DOHH2 (cell line): ENCODE results near the gene GPC6.

Experiments
- EZH2phosphoT487 ChIP-seq: fragments of 200-600 bp; sonication (generic); IDR thresholded peaks from 2 replicates; pipeline ENCODE4 v1.6.1; 2017; ENCODE audit warnings: borderline replicate concordance, mild to moderate bottlenecking, antibody characterized with exemption, low read length, moderate library complexity, mixed read lengths
- TF ChIP-seq, protein P1 (sequence below): fragments of 200-600 bp; sonication (generic); IDR thresholded peaks from one replicate; pipeline ENCODE4 v1.5.1; 2014; ENCODE audit warnings: antibody characterized with exemption, mild to moderate bottlenecking, low read depth, low read length; ENCODE audit not compliant: poor library complexity, severe bottlenecking

DNA sequence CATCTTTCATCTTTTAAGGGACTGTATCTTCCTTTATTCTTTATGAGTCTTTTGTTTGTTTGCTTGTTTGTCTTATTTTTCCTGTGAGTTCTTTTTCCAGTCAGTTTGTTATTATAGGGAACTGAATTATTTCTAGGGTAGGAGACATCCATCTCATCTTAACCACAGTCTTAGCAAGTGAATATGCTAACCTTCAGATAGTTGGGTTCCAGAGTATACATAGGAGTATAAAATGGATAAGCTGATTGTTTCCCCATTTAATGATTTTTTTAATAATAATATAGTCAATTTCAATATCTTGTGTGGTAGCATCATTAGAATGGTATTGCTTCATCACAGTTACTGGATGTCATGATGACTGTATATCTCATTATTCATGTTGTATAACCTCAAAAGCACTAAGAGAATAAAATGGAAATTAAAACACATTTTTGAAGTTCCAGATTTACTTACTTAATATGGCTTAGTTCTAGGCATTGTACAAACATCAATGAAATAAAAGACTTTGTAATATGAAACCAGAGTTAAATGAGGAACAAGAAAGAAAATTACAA lies 33.0 kb downstream of the GPC6 start:
- TF ChIP-seq, protein P1, sequence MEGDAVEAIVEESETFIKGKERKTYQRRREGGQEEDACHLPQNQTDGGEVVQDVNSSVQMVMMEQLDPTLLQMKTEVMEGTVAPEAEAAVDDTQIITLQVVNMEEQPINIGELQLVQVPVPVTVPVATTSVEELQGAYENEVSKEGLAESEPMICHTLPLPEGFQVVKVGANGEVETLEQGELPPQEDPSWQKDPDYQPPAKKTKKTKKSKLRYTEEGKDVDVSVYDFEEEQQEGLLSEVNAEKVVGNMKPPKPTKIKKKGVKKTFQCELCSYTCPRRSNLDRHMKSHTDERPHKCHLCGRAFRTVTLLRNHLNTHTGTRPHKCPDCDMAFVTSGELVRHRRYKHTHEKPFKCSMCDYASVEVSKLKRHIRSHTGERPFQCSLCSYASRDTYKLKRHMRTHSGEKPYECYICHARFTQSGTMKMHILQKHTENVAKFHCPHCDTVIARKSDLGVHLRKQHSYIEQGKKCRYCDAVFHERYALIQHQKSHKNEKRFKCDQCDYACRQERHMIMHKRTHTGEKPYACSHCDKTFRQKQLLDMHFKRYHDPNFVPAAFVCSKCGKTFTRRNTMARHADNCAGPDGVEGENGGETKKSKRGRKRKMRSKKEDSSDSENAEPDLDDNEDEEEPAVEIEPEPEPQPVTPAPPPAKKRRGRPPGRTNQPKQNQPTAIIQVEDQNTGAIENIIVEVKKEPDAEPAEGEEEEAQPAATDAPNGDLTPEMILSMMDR, result no peak
- TF ChIP-seq EZH2phosphoT487, result no peak
